ENCODE data around the gene FAM78A.
"Not testable (repeated sequence)": the region's sequence is repeated elsewhere in the genome, so short reads cannot be mapped to it uniquely, and the experiment has no call there.

FAM78A gene

DNA sequence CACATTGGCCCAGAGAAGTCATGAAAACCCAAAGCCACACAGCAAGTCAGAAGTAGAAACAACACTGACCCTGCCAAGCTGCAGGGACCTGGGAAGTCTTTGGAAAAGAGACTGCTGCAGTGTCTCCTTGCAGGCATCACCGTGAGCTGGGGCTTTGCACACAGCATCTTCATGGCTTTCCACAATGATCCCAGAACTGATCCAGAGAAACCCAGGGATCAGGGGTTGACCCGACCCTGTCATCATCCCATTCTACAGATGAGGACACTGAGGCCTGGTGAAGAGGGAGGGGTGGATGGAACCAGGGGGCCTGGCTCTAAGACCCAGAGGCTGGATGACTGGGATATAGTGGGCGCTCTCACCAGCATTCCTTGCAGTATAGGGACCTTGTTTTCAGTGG lies 4.3 kb upstream of the FAM78A start:
- no peak for DNase-seq

DNA sequence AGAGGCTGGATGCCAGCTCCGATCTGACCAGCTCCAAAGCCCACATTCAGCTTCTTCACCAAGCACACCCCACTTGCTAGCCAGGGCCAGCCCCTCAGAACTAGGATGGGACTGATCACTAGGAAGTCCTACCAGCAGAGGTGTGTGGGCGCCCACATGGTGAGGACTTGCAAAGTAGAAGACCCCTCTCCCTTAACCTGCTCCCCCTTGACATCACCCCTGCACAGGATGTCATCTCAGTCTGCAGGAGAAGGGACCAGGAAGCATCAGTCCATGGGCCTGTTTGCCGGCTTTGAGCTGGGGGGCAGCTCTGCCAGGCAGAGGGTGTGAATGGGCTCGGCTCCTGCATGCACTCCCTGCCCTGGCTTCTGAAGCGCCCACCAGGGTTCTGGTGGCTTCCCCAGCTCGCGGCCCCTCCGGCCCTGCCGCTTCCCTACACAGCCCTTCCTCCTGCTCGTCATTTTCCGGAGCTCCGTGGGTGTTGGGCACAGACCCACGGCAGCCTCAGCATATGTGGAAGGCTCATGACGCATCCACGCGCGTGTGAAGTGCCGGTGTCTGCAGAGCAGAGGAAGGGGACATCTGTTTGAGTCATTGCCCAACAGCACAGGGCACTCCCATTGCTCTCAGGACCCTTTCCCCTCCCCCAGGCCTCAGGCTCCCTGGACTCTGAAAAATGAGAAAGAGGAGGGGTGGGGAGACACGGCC lies 3.7 kb upstream of the FAM78A start:
- no peak for DNase-seq

DNA sequence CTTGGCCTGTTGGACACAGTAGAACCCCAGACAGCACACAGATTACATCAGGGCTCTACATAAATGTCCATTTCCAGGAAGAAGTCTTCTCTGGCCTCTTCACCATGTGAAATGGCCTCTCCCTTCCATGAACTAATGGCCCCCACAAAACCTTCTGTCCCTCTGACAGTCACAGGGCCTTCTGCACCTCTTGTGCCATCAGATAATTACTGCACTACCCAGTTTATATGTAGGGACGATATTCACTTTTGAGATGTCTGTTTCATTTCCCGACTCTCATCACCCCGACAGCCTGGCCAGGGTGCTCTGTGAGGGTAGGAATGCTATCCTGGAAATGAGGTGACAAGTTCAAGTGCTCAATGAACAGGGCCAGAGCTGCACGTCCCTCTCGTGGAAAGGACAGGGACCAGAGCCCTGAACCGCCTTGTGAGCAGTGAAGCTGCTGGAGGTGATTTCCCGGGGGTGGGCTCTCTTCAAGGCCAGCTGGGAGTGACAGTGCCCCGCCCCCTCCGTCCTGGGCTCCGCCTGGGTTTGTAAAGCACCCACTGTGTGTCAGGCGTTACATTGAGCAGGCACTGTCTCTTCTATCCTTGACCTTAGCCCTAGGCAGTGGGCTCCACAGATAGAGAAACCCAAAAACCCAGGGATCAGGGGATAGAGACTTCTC lies 3.0 kb upstream of the FAM78A start:
- no peak for DNase-seq

DNA sequence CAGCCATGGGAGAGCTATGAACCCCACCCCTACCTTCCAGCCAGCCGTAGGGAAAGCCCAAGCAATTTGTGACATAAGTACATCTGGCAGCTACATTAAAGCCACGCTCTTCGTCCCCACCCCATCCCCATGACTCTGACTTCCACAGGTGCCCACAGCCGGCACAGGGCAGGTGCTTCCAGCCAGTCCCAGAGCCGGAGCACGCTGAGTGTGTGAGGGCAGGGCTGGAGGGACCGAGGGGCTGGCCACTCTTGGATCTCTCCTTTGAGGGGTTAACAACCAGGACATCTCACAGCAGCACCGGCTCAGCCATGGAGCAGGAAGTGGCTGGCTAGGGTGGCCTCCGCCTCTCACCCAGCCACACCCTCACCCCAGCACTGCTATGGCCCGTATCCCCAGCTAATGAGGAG lies 2.4 kb upstream of the FAM78A start:
- peak; percentile 65 for DNase-seq

DNA sequence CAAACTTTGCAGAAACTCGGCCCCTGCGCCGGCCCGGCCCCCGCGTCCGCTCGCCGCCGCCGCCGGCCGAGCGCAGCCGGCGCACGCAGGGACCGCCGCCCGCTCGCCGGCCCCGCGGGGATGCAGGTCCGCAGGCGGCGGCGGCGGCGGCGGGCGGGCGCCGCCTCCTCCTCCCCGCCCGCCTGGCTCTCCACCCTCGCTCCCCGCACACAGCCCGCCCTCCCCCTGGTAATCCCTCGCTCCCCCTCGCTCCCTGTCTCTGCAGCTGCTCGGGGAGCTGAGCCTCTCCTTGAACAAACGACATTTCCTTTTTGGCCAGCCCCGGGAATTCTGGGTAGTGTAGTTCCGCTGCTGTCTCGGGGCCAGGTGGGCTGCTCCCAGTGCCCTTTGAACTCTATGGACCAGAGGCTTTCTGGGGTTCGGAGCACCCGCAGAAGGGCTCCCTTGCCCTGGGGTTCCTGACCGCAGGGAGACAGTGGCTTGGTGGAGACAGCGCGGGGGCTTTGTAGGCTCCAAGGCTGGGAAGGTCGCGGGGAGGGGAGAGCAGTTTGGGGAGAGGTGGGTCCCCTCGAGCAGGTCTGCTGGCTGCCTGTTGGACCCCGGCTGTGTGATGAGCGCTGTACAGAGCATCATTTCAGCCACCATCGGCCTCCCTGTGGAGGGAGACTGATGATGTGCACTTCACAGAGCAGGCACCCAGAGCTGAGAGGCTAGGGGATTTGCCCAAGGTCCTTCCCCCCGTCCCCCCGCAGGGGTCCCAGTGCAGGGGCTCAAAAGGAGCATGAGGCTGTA lies 1.8 kb upstream of the FAM78A start:
- DNase-seq, result peak; percentile 95

DNA sequence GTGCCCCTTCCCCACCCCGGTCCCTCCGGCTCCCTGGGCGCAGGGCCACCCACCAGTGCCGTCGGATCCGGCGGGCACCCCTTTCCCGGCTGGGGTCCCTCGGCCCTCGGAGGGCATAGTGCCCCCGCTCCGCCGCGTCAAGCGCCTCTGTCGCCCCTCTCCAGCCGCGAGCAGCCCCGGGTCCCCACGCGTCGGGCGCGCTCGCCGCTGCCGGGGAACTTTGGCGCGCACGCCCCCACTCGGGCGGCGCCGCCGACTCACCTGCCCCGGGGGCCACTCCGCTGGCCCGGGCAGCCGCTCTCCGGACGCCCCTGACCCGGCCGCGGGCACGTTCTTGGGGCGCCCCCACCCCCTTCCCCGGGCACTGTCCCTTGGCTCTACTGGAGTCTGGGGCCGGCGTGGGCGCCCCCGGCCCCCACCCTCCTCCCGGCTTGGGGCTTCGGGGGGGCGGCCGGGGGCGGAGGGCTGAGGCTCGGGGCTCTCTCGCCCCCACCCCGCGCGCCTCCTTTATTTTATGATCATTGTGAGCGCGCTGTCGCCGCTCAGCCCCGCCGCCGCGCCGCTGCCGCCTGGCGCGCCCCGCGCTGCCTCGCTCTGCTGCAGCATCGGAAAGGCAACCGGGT lies 1.1 kb upstream of the FAM78A start:
- peak; percentile 44 for DNase-seq

DNA sequence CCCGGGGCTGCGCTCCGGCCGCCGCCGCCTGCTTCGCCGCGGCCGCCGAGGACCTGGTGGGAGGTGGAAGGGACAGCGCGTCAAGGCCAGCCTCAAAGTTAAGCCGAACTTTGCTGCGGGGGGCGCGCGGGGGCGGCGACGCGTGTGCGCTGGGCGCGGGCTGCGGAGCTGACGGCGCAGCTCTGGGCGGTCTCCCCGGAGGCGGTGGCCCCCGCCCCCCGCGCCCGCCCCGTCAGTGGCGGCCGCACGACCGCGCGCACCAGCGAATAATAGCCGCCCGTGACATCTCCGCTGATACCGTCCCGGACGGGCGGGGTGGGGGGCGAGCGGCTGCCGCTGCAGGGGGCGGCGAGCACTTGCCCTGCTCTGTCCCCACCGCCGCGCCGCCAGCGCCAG lies 579 bp upstream of the FAM78A start:
- DNase-seq, result peak; percentile 75

DNA sequence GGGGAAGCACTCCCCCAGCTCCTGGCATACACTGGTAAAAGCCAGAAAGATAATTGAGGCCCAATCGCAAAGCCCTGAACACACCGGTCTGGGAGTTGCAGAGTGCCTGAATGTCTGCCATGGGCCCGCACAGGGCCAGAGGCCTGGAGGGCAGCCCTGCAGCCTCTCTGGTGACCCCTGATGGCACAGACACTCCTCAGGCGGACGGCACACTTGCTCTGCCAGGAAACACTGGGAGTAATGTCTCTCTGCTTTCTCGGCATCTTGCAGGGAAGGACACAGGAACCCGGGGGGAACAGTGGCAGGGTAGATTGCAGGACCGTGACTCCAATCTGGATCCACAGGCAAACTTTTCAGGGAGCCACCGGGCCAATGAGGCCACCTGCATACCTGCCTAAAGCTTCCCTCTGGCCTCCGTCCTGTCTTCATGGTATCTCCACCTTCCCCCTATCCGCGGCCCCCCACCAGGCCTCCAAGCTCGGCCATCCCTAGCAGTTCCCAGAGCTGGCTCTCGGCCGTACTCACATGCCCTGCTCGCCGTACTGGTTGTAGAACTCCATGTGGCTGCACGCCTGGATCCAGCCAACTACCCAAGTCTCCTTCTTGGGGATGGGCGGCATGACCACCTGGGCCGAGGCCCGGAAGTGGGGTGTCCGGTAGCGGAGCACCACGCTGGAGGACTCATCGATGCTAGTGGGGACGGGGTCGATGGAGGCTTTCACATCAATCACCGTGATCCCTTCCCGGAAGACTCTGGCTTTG lies 797 bp downstream of the FAM78A start:
- peak; percentile 90 for DNase-seq

DNA sequence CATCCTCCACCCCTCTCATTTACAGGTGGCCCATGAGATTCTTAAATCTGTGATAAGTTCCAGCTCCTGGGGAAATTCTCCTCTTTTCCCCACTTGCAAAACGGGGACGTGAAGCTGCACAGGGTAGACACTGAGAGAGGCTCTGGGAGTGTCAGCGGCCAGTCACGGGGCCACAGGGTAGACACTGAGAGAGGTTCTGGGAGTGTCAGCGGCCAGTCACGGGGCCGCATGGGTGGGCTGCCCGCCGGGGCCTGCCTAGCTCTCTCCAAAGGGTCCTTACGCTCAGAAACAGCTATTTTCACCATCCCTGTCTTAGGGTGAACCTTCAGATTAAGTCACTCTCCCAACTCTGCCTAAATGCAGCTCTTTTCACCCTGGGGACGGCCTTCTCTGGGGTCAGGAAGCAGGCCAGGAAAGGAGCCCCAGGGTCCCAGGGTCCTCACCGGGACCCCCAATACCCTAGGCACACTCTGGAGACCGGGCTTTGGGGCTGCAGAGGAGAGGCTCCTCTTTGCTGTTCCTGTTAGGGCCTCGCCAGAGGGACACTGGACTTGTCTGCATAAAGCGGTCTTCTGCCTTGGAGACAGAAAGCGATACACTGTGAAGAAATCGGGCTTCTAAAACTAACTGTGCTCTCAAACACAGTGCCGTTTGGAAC lies 1.5 kb downstream of the FAM78A start:
- peak; percentile 82 for DNase-seq

DNA sequence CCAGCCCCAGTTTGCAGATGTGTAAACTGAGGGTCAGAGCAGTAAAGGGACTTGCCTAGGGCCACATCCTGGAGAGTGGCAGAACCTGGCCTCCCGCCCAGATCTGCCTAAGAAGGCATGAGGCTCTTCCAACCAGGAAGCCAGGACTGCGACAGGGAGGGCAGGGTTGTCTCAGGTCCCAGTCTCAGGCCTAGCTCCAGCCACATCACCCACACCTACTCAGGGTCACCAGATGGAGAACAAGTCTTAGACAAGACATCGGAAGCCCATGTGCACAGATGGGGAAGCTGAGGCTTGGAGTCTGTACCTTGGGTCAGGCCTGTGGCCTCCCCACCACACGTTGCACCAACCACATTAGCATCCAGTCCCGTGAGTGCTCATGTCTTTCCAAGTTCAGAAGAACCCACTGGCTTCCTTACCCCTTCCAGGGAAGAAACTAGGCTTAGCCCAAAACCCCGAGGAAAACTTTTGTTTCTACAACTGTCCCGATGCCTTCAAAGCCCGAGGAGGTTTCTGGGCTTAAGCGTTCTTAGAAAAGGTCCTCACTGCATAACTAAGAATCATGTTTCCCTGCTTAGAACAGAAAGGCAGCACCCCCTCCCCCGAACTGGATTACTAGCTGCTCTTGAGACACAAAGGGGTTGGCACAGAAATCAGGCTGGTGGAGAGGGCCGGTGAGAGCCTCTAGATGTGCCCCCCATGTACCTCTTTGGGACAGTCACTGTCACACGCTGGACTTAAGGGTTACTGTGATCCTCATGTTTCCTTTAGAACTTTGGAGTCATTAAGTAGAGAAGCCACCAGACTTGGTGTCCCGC lies 2.2 kb downstream of the FAM78A start:
- DNase-seq, result peak; percentile 79

DNA sequence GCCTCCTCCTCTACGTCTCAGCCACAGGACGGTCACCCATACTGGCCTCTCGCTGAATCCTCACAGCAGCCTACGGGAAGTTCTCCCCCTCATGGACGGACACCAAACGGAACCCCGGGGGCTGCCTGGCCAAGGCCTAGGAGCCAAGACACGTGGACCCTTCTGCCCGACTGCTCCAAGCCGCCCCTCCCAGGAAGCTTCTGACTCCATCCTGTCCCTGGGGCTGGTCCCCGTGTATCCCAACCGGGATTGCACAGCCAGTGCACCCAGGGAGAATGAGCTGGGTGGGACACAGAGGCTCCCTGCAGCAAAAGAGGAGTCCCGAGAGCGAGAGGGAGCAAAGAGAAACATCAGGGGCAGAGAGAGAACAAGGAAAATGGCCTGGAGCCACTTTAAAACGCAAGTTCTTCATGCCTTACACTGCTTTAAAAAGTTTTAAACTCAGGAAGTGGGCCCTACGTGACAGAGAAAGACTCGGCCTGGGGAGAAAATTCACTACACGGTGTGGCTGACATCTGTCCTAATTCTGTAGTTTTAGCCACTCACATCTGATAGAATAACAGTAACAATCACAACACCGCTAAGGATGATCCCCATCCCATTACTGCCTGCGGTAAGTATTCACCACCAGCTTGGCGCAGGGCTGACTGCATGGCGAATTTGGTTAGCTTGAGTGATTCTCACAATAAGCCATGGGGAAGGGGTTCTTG lies 3.0 kb downstream of the FAM78A start:
- DNase-seq, result peak; percentile 80

DNA sequence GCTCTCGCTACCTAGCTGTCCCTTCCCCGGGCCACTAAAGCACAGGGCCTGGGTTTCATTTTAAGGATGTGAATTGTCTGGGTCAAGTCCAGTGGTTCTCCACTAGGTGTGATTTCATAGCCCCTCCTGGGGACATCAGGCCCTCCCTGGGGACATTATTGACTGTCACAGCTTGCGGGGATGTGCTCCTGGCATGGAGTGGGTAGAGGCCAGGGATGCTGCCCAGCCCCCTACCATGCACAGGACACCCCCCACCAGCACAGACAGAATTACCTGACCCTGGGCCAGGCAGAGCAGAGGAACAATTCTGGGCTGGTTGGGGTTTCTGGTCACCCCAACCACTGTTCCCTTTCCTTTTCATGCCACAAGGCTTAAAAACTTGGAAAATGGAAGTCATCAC lies 4.1 kb downstream of the FAM78A start:
- no peak for DNase-seq

DNA sequence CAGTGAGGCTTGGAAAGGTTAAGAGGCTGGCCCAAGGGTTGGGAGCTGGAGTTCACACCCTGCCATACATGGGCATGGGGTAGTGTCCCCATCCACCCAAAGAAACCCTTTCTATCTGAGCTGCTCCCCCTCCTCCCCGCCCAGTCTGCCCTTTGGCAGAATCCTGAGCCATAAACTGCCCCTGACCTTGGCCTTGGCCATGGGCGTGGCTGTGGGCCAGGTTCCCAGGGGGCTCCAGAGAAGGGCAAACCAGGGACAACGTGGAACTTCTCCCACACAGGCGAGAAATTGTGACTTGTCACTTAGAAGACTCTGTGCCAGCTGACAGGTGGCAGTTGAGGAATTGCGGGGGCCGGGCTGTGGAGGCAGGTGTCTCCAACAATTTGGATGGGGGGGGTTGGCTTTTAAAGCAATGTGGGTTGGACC lies 4.8 kb downstream of the FAM78A start:
- no peak for DNase-seq

DNA sequence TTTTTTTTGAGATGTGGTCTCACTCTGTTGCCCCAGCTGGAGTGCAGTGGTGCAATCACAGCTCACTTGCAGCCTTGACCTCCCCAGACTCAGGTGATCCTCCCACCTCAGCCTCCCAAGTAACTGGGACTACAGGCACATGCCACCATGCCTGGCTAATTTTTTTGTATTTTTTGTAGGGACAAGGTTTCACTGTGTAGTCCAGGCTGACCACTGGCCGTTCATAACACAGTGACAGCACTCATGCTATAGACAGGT lies 5.4 kb downstream of the FAM78A start:
- DNase-seq, result not testable (repeated sequence)

DNA sequence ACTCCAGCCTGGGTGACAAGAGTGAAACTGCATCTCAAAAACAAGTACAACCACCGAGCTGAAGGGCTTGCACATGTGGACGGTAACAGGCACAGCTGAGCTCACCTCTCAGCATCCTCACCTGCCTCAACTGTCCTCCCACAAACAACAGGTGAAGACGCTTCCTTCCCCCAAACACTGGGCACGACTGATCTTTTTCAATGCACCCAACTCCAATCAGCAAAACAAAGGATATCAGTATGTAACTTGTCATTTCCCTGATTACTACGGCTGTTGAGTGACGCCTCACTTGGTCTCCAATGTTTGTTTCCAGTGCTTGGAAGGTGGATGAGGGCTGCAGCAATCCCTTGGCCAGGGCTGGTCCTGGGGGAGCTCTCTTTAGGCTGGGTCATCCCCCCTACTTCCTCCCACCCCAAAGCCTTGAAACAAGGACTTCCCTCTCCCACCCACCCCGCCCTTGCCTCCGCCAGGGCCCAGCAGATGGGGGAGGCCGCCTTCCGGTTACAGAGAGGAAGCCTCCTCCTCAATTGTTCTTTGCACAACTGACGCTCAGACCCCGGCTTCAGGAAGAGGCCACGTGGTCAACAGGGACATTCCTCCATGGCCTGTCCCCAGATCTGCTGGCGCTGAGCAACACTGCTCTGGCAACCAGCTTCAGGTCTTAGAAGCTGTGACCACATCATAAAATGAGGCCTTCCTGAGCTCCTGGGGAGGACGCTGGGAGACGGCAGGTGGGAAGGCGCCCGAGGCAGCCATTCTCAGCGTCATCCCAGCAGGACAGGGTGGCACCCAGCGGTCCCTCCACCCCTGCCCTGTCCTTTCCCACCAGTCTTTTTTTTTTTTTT lies 5.9 kb downstream of the FAM78A start:
- DNase-seq, result peak; percentile 91

DNA sequence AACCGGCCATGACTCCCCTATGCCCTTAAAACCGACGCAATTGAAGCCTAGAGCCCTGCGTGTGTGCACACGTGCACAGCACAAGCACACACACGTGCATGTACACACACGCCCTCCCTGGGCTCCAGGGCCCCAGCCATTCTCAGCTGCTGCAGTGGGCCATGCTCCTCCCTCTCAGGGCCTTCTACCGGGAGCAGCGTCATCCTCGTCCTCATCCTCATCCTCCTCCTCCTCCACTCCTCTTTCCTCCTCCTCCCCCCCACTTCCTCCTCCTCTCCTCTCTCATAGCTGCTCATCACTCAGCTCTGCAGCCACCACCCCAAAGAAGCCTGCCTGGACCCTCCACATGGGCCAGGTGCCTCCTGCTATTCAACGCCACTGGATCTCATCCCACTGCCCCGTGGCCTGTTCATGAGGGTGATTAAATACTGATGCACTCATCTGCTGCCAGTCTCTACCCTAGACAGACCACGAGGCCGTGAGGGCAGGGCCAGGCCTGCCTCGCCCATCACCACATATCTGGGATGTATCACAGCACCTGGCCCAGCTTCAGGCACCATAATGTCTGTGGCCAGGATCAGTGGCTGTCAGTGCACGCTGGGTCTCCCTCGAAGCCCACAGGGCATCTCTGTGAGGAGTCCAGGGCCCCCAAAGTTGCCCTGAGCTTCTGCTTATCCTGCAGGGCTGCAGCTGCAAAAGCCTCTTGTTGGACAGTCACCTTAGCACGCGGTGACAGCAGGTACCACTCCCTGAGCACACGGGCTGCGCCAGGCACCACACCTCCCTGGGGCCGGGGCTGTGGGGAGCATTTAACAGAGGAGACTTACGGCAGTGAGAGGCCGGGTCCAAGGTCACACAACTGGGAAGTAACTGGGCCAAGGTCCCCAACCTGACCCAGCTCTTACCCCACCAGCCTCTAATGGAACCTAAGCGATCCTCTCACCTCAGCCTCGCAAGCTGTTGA lies 9.8 kb downstream of the FAM78A start:
- DNase-seq, result peak; percentile 28

DNA sequence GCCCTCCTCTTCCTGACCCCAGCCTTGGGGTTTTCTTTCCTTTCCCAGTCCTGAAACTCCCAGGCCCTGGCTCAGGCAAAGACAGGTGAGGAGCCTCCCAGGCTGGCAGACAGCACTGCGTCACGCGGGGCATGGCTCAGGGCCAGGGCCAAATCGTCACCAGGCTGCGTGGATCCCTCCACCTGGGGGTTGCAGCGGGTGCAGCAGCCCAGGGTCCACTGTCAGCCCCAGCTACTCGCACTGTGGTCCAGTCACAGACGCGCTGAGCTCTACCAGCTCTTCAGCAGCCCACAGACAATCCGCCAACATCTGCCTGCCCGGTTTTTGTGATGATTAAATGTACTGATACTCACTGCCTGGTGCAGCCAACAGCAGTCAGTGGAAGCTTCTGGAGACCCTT lies 12.1 kb downstream of the FAM78A start:
- DNase-seq, result peak; percentile 56

DNA sequence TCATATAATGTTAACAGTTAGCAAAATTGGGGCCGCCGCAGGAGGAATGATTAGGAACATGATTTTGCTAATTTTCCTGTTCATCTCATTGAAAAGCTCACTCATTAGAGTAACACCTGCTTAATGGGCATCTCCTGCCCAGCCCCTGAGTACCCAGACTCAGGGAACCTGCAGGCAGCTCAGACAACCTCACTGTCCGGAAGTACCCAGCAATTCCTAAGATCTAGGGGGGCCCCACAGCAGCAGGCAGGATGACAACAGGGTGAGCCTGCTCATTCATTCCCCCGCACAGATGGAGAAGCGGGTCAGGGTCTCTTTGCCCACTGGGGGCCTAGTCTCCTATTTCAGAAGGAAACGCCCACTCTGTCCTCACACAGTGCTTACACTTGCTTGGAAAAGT lies 12.6 kb downstream of the FAM78A start:
- DNase-seq, result no peak

DNA sequence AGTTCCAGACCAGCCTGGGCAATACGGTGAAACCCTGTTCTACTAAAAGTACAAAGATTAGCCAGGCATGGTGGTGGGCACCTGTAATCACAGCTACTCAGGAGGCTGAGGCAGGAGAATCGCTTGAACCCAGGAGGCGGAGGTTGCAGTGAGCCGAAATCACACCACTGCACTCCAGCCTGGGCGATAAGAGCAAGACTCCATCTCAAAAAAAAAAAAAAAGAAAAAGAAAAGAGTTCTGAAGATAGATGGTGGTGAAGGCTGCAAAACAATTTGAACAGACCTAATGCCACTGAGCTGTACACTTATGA lies 13.3 kb downstream of the FAM78A start:
- not testable (repeated sequence) for DNase-seq
